Bronchial epithelial cell (primary cell): ENCODE results near the gene PITHD1. TPM values are rescaled to one million over a fixed set of nuclear protein-coding genes. Genes with fewer than 3 reads are reported as not detected.

Source experiments
- DNase-seq: peaks from one replicate; pipeline ENCODE4 v3.0.0-alpha.2; 2010; ENCODE audit warnings: low read depth
- FAIRE-seq: peaks from 2 replicates; lab custom pipeline; 2011; peaks lifted over from hg19 to GRCh38; lab: Jason Lieb, UNC
- H3K27me3 ChIP-seq: 2 replicates; pipeline ENCODE4 v1.5.1; 2011; ENCODE audit warnings: low read length; ENCODE audit not compliant: control insufficient read depth, insufficient read depth
- H3K36me3 ChIP-seq: 2 replicates; pipeline ENCODE4 v1.5.1; 2011; ENCODE audit warnings: low read length; ENCODE audit not compliant: control insufficient read depth, insufficient read depth
- H3K4me3 ChIP-seq: 2 replicates; pipeline ENCODE4 v1.5.1; 2011; ENCODE audit warnings: mild to moderate bottlenecking, low read depth, low read length, control low read depth
- CTCF ChIP-seq: IDR thresholded peaks from 2 replicates; pipeline ENCODE4 v1.5.1; 2011; ENCODE audit warnings: mild to moderate bottlenecking, moderate library complexity, low read length, control low read depth, inconsistent platforms; ENCODE audit not compliant: insufficient read depth, severe bottlenecking
- total RNA-seq: library from RNA; depleted of rRNA; stranded (reverse); fragments of >200 nt; gene quantifications from 2 replicates; pipeline ENCODE4 v1.2.1, GENCODE V29; 2014

The PITHD1 gene
- total RNA-seq, 1 donor from 2014 or later, result 66.1 TPM

DNA sequence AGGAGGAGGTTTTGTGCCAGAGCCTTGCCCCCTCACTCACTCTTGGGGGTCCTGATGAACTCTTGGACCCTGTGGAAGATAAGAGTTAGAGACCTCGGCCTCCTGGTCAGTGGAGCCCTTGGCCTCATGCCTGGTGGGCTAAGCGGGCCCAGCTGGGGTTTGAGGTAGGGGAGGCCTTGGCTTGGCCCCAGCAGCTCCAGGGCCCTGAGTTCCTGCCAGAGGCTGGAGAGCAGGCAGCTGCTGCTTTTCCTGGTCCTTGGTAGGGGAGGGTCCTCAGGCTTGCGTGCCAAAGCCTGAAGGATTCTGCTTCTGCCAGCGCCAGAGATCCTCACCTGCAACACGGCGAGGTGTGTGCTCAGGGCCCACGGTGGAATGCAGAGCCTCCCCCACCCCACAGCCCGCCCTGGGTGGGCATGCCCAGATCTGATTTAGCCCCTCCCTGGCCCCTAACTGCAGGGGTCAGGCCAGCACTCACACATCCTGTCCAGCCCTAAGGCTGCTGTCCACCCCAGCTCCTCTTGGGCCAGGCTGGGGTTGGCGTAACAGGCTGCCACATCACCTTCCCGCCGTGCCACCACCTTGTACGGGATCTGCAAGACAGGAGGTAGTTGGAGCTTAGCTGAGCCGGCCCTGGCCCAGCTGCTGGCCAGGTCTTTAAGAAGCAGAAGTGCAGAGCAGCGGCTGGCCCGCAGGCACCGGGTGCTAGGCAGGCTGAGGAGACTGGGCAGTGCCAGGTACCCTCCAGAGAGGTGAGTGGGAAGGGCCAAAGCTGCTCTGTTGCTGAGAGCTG is 17.7 kb downstream of the PITHD1 start:
- no peaks in the 10 kb centered on the region for H3K27me3 ChIP-seq
- H3K4me3 ChIP-seq, result no peak overlapping the region
- no peak for TF ChIP-seq CTCF
- no peak for DNase-seq
- no peak for FAIRE-seq
- peaks cover 40% of the 10 kb centered on the region for H3K36me3 ChIP-seq

- Histone ChIP-seq H3K36me3 (peaks cover 40% of the 10 kb centered on the region), H3K4me3 (no peak overlapping the region), H3K27me3 (no peaks in the 10 kb centered on the region)
- TF ChIP-seq CTCF, result peak; percentile 44
- FAIRE-seq, result no peak
- DNase-seq, result no peak
These were observed 18.5 kb downstream of the PITHD1 start for GRCh38 chr1:23796466-23797271.

- FAIRE-seq (no peak), DNase-seq (no peak)
- Histone ChIP-seq H3K36me3 (peaks cover 39% of the 10 kb centered on the region), H3K4me3 (no peak overlapping the region), H3K27me3 (no peaks in the 10 kb centered on the region)
- TF ChIP-seq CTCF, result no peak
These were observed 19.5 kb downstream of the PITHD1 start for GRCh38 chr1:23797478-23798448.

DNA sequence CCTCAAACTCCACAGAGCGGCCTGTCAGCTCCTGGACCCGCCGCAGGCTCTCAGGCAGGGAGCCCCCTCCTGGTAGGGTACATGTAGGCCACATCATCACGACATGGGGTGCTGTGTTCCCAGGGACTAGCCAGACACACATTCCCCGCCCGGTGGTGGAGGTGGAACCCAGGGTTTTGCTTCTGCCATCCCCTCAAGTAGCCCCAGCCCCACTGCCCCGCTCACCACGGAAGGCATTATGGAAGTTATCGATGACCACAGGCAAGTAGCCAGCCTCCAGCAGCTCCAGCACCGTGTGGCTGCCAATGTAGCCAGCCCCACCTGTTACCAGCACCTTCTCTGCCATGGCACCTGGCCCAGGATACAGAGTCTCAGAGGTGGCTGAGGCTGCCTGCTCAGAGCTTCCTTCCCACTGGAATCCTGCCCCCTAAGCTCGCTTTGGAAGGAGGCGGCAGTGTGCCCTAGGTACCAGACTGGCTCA is 20.5 kb downstream of the PITHD1 start:
- Histone ChIP-seq H3K27me3 (no peaks in the 10 kb centered on the region), H3K36me3 (peaks cover 32% of the 10 kb centered on the region), H3K4me3 (peak overlapping the region; percentile 95)
- FAIRE-seq (no peak), DNase-seq (no peak)
- peak; percentile 10 for TF ChIP-seq CTCF

DNA sequence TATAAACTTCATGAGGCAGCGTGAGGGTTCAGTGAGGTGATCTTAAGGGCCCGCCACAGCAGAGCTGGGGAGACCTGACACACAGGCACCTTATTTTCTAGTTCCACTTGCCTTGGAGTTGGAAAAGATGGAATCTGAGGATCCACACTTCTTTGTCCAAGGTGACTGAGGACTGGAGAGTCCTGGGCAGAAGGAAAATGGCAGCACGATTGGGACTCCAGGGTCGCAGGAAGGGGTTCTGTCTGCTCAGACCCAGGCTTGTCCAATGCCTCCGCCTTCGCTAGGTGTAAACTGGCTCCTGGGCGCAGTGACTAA is 21.0 kb downstream of the PITHD1 start:
- DNase-seq (no peak), FAIRE-seq (no peak)
- Histone ChIP-seq H3K4me3 (peak overlapping the region; percentile 95), H3K27me3 (no peaks in the 10 kb centered on the region), H3K36me3 (peaks cover 32% of the 10 kb centered on the region)
- TF ChIP-seq CTCF, result no peak
